B cell (primary cell): ENCODE measurements around the gene CIITA. TPM values are rescaled to one million over a fixed set of nuclear protein-coding genes. Genes with fewer than 3 reads are reported as not detected.

ENCODE experiments used
- ATAC-seq: fragments of 200-7000 bp; cut with Tn5 transposase; one replicate; pipeline ENCODE4 v1.10.0; 2021; ENCODE audit warnings: low read depth, mild to moderate bottlenecking, moderate number of reproducible peaks, moderate library complexity
- CTCF ChIA-PET: fragments of 350-600 bp; sonication (Branson Sonifier 250); formaldehyde crosslinking; loops from one replicate; lab custom pipeline; 2021; ENCODE audit warnings: antibody characterized with exemption, inconsistent platforms; lab: Charles Lee
- POLR2A ChIA-PET: fragments of 350-600 bp; sonication (Branson Sonifier 250); formaldehyde crosslinking; loops from one replicate; lab custom pipeline; 2021; ENCODE audit warnings: antibody characterized with exemption; lab: Charles Lee
- DNase-seq: peaks from one replicate; pipeline ENCODE4 v3.0.0; 2013
- H2AFZ ChIP-seq: 2 replicates; pipeline ENCODE4 v1.6.1; 2012; ENCODE audit warnings: mild to moderate bottlenecking, low read depth, low read length; ENCODE audit not compliant: insufficient read depth, poor library complexity, severe bottlenecking
- H3K27ac ChIP-seq, 2 donors: 1 replicate in 1 of 2; 2 replicates in 1 of 2; pipeline ENCODE4 v1.5.1; 2012 to 2013; ENCODE audit warnings: low read length in 2 of 2, mild to moderate bottlenecking in 2 of 2, moderate library complexity in 1 of 2
- H3K27me3 ChIP-seq, 4 experiments: fragments of 200-600 bp in 1 of 4; sonication (generic) in 1 of 4; replicated peaks in 1 of 4; 1 replicate in 2 of 4; 2 replicates in 2 of 4; pipeline versions ENCODE4 v1.6.1 to v1.7.0; 2013 to 2016; ENCODE audit warnings: low read length in 3 of 4, mild to moderate bottlenecking in 2 of 4, mixed read lengths in 1 of 4, moderate library complexity in 1 of 4; ENCODE audit not compliant: insufficient read depth in 4 of 4, control insufficient read depth in 3 of 4; ENCODE audit errors: control extremely low read depth in 1 of 4
- H3K36me3 ChIP-seq, 2 experiments: replicated peaks in 1 of 2; 1 replicate in 1 of 2; 2 replicates in 1 of 2; pipeline versions ENCODE4 v1.6.1 to v1.7.1; 2013; ENCODE audit warnings: low read length in 1 of 2; ENCODE audit not compliant: insufficient read depth in 2 of 2, control insufficient read depth in 1 of 2; ENCODE audit errors: control extremely low read depth in 1 of 2, extremely low read depth in 1 of 2
- H3K4me1 ChIP-seq, 2 donors: fragments of 200-600 bp in 1 of 2; sonication (generic) in 1 of 2; 1 replicate in 1 of 2; 2 replicates in 1 of 2; pipeline versions ENCODE4 v1.5.1 to v1.6.1; 2013 to 2017; ENCODE audit warnings: low read length in 2 of 2; ENCODE audit not compliant: control insufficient read depth in 2 of 2, insufficient read depth in 2 of 2
- H3K4me2 ChIP-seq: replicated peaks from 2 replicates; pipeline ENCODE3; 2012; ENCODE audit warnings: mild to moderate bottlenecking, low read depth, low read length; ENCODE audit not compliant: poor library complexity, severe bottlenecking
- H3K4me3 ChIP-seq, 5 experiments: fragments of 200-600 bp in 1 of 5; sonication (generic) in 1 of 5; 1 replicate in 3 of 5; 2 replicates in 2 of 5; pipeline versions ENCODE4 v1.5.1 to v1.7.0; 2011 to 2016; ENCODE audit warnings: low read length in 4 of 5, mild to moderate bottlenecking in 4 of 5, low read depth in 2 of 5, control low read depth in 1 of 5, moderate library complexity in 1 of 5; ENCODE audit not compliant: insufficient read depth in 1 of 5; ENCODE audit errors: control extremely low read depth in 1 of 5, extremely low read depth in 1 of 5
- H3K79me2 ChIP-seq: fragments of 200-600 bp; sonication (generic); one replicate; pipeline ENCODE4 v1.6.0; 2016; ENCODE audit warnings: low read length; ENCODE audit not compliant: control insufficient read depth, insufficient read depth
- H3K9ac ChIP-seq: fragments of 200-600 bp; sonication (generic); 2 replicates; pipeline ENCODE4 v1.6.1; 2017; ENCODE audit warnings: mild to moderate bottlenecking, low read length, moderate library complexity
- H3K9me3 ChIP-seq, 3 donors: one replicate each; pipeline versions ENCODE4 v1.6.1 to v1.7.1; 2013; ENCODE audit warnings: low read length in 2 of 3; ENCODE audit not compliant: control insufficient read depth in 2 of 3, insufficient read depth in 1 of 3; ENCODE audit errors: control extremely low read depth in 1 of 3
- H4K20me1 ChIP-seq: 2 replicates; pipeline ENCODE4 v1.6.0; 2012; ENCODE audit warnings: mild to moderate bottlenecking, low read length; ENCODE audit not compliant: insufficient read depth, control insufficient read depth, poor library complexity, severe bottlenecking
- H3K27ac Mint-ChIP-seq: one replicate; pipeline ENCODE4 v1.8.0; 2021; ENCODE audit warnings: mixed read lengths
- H3K27me3 Mint-ChIP-seq: one replicate; pipeline ENCODE4 v1.8.0; 2021; ENCODE audit warnings: mixed read lengths
- H3K4me1 Mint-ChIP-seq: one replicate; pipeline ENCODE4 v1.8.0; 2021; ENCODE audit warnings: mixed read lengths
- H3K4me3 Mint-ChIP-seq: one replicate; pipeline ENCODE4 v1.8.0; 2021; ENCODE audit warnings: mixed read lengths
- H3K9me3 Mint-ChIP-seq: one replicate; pipeline ENCODE4 v1.8.0; 2022; ENCODE audit warnings: mixed read lengths; ENCODE audit not compliant: insufficient read depth
- EZH2 ChIP-seq: IDR thresholded peaks from 2 replicates; pipeline ENCODE4 v1.6.1; 2012; ENCODE audit warnings: borderline replicate concordance, low read depth, mild to moderate bottlenecking, moderate library complexity, low read length; ENCODE audit not compliant: insufficient read depth, poor library complexity, severe bottlenecking
- WGBS: methylation state at CpG from one replicate; pipeline ENCODE4 v1.1.5; 2013; ENCODE audit warnings: missing lambda C conversion rate; ENCODE audit not compliant: insufficient coverage; 5-methylcytosine and 5-hydroxymethylcytosine counted together
- intact Hi-C: fragments of 100-400 bp; cut with micrococcal nuclease; formaldehyde crosslinking; loops from one replicate; pipeline ENCODE4 v1.10.0; 2022
- polyA plus RNA-seq: library from polyadenylated mRNA; depleted of rRNA; stranded (reverse); fragments of >200 nt; gene quantifications from 2 replicates; pipeline ENCODE4 v1.2.3, GENCODE V29; 2012
- total RNA-seq, 2 donors: library from RNA; stranded (reverse); fragments of 120-200 nt in 1 of 2; gene quantifications; 1 replicate in 1 of 2; 2 replicates in 1 of 2; pipeline versions ENCODE4 v1.2.3 to v1.2.4, GENCODE V29; 2013 to 2022
- TF ChIP-seq, protein P1 (sequence below): fragments of 200-600 bp; IDR thresholded peaks from one replicate; pipeline ENCODE4 v1.8.0; 2022; ENCODE audit warnings: antibody characterized with exemption, mild to moderate bottlenecking

CIITA gene
- total and polyA plus RNA-seq, 2 donors (not counting 1 experiment from before 2014, with no cell fraction given), result 632 to 719 TPM

DNA sequence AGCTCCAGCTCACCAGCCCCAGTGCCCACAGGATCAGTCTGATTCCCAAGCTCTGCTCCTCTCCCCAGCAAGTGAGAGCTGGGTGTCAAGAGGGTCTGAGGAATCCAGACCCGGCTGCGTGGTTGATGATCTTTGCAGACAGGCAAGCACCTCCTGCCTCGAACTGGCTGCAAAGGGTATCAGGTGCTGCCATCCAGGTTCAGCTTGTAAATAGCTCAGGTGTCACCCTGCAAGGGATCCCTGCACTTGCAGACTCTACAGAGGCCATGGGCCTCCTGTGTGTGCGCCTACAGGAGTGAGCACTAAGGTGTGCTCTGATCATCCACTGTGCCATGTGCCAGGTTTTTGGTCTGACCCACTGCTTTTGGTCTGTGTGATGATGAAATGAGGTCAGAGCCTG is 49.1 kb downstream of the CIITA start:
- peaks cover 0 to 5% (median 0%) of the 10 kb centered on the region in 3 donors for H3K9me3 ChIP-seq
- WGBS, result 92% methylated on average over 4 of the region's 4 CpGs
- peaks cover 11 to 40% of the 10 kb centered on the region in 2 donors for H3K4me1 ChIP-seq
- no peak overlapping the region for H3K9ac ChIP-seq
- H3K4me3 ChIP-seq, result no peak overlapping the region
- H3K27me3 Mint-ChIP-seq, result no peaks in the 10 kb centered on the region
- DNase-seq (no peak), ATAC-seq (no peak)
- TF ChIP-seq EZH2, result no peak
- TF ChIP-seq, protein P1, sequence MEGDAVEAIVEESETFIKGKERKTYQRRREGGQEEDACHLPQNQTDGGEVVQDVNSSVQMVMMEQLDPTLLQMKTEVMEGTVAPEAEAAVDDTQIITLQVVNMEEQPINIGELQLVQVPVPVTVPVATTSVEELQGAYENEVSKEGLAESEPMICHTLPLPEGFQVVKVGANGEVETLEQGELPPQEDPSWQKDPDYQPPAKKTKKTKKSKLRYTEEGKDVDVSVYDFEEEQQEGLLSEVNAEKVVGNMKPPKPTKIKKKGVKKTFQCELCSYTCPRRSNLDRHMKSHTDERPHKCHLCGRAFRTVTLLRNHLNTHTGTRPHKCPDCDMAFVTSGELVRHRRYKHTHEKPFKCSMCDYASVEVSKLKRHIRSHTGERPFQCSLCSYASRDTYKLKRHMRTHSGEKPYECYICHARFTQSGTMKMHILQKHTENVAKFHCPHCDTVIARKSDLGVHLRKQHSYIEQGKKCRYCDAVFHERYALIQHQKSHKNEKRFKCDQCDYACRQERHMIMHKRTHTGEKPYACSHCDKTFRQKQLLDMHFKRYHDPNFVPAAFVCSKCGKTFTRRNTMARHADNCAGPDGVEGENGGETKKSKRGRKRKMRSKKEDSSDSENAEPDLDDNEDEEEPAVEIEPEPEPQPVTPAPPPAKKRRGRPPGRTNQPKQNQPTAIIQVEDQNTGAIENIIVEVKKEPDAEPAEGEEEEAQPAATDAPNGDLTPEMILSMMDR, result no peak
- no peaks in the 10 kb centered on the region for H3K27me3 ChIP-seq
- H3K27ac Mint-ChIP-seq, result peak overlapping the region; percentile 41
- H4K20me1 ChIP-seq, result peaks cover 86% of the 10 kb centered on the region
- H3K27ac ChIP-seq, result no peak overlapping the region
- ChIA-PET POLR2A (interaction anchor here (0.9 to 1.6 kb wide), 2 partner anchors 16 to 38 kb away, joined by 3 read pairs; partner anchors contain the start of gene DEXI), CTCF (interaction anchor here (0.8 to 2.1 kb wide), 5 partner anchors 16 to 415 kb away, joined by 3 to 12 read pairs (median 5); partner anchors contain the start of genes CIITA and DEXI)
- no peaks in the 10 kb centered on the region for H3K79me2 ChIP-seq
- H3K4me1 Mint-ChIP-seq, result peaks cover 41% of the 10 kb centered on the region
- no peak overlapping the region for H3K4me3 Mint-ChIP-seq
- H3K9me3 Mint-ChIP-seq, result no peaks in the 10 kb centered on the region
- intact Hi-C loops, result no loop called here
- peaks cover 2 to 56% of the 10 kb centered on the region in 2 experiments for H3K36me3 ChIP-seq
- no peak overlapping the region for H2AFZ ChIP-seq
- H3K4me2 ChIP-seq, result no peak overlapping the region

DNA sequence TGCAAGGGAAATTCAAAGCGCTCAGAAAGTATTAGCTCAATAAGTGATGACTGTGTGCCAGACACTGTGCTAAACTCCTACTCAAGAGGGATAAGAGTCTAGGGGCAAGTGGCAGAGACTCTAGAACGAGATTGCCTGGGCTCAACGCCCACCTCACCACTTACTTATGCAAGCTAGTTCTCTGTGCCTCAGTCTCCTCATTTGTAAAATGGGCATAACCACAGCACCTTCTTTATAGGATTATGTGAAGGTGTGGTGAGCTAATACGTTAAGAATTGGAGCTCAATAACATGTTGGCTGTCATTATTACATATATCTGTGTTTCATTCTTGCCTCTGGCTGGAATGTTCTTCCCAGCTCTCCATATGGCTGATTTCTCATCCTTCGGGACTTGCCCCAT is 49.9 kb downstream of the CIITA start:
- peak overlapping the region in 1 of 2 donors; percentile 25 for H3K27ac ChIP-seq
- Mint-ChIP-seq H3K27me3 (no peaks in the 10 kb centered on the region), H3K27ac (peak overlapping the region; percentile 65), H3K4me3 (no peak overlapping the region), H3K4me1 (peaks cover 46% of the 10 kb centered on the region), H3K9me3 (no peaks in the 10 kb centered on the region)
- ChIA-PET CTCF (interaction anchor here (0.6 to 2.1 kb wide), 5 partner anchors 15 to 412 kb away, joined by 3 to 12 read pairs (median 5); partner anchors contain the start of genes CIITA and DEXI), POLR2A (interaction anchor here (0.9 to 1.6 kb wide), 2 partner anchors 15 to 48 kb away, joined by 3 to 4 read pairs; partner anchors contain the start of gene DEXI)
- intact Hi-C loops, result no loop called here
- ATAC-seq, result no peak
- H2AFZ ChIP-seq, result no peak overlapping the region
- no peak overlapping the region for H3K9ac ChIP-seq
- H3K79me2 ChIP-seq, result no peaks in the 10 kb centered on the region
- H3K27me3 ChIP-seq, result no peaks in the 10 kb centered on the region
- H3K36me3 ChIP-seq, result peaks cover 0 to 50% of the 10 kb centered on the region in 2 experiments
- DNase-seq, result no peak
- TF ChIP-seq, protein P1, result no peak
- TF ChIP-seq EZH2, result no peak
- no peak overlapping the region for H3K4me3 ChIP-seq
- 100% methylated on average over 1 of the region's 5 CpGs for WGBS
- peaks cover 86% of the 10 kb centered on the region for H4K20me1 ChIP-seq
- peaks cover 0 to 5% (median 0%) of the 10 kb centered on the region in 3 donors for H3K9me3 ChIP-seq
- no peak overlapping the region for H3K4me2 ChIP-seq
- H3K4me1 ChIP-seq, result peaks cover 5 to 42% of the 10 kb centered on the region in 2 donors
